Measurements from ENCODE around the gene IKZF2. TPM values are rescaled to one million over a fixed set of nuclear protein-coding genes. Genes with fewer than 3 reads are reported as not detected.

IKZF2 gene
- total and polyA plus RNA-seq, 9 of the 15 experiments (the other 6 are each of a cell fraction or from before 2014, with no cell fraction given), result 0.04 to 0.54 (median 0.22) TPM

DNA sequence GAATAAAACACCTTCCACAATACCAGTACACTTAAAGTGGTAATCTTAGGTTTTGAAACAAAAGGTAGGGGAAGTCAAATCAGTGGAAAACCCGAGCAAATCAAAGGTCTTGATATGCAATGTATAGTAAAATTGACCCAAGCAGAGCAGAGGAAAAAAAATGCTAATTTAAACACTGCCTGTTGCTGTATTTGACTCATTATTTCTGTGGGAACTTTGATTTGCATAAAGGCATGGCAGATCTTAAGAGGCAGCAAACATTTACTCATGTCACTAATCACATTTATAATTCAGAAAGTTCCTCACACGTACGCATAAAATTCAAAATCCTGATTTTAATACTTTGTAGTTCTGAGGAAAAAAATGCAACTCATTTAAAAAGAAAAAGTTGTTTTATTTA is 64.4 kb downstream of the IKZF2 start (continued):
- TF ChIP-seq, protein P1, sequence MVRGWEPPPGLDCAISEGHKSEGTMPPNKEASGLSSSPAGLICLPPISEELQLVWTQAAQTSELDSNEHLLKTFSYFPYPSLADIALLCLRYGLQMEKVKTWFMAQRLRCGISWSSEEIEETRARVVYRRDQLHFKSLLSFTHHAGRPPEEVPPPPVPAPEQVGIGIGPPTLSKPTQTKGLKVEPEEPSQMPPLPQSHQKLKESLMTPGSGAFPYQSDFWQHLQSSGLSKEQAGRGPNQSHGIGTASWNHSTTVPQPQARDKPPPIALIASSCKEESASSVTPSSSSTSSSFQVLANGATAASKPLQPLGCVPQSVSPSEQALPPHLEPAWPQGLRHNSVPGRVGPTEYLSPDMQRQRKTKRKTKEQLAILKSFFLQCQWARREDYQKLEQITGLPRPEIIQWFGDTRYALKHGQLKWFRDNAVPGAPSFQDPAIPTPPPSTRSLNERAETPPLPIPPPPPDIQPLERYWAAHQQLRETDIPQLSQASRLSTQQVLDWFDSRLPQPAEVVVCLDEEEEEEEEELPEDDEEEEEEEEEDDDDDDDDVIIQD (CRISPR knock-in tag; IDR thresholded peaks at IDR 0.05), result no peak
- TF ChIP-seq, protein P2, sequence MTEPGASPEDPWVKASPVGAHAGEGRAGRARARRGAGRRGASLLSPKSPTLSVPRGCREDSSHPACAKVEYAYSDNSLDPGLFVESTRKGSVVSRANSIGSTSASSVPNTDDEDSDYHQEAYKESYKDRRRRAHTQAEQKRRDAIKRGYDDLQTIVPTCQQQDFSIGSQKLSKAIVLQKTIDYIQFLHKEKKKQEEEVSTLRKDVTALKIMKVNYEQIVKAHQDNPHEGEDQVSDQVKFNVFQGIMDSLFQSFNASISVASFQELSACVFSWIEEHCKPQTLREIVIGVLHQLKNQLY (CRISPR knock-in tag; conservative IDR thresholded peaks at IDR 0.05), result no peak

DNA sequence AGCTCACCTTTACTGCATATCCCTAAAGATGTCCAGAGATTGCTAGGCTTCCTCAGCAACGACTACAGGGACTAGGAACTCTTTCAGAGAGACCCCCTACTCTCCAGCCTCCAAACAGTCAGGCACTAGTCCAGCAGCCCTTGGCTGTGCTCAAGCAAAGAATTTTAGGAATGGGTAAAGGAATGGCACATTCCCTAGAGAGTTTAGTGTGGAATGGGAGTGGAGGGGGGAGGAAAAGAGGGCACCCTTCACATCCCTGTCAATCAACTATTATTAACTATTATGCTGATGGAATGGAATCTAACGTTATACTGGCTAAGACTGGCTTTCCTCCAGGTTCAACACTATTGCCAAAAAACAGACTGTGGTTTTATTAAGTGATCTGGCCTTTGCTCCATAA is 64.8 kb downstream of the IKZF2 start:
- FAIRE-seq, result no peak
- Histone ChIP-seq H3K9ac (ENCODE audit: insufficient read depth in 1 of 2, low read depth in 2 of 2, low read length in 2 of 2) (no peak overlapping the region), H3K9me3 (replicated peaks; ENCODE audit: control insufficient read depth, insufficient read depth, low read depth, low read length) (no peaks in the 10 kb centered on the region), H3K9me1 (ENCODE audit: control insufficient read depth, insufficient read depth, low read length) (no peaks in the 10 kb centered on the region), H3K36me3 (ENCODE audit: control insufficient read depth, insufficient read depth, low read length) (no peaks in the 10 kb centered on the region), H3K27me3 (ENCODE audit: control insufficient read depth in 2 of 2, insufficient read depth in 2 of 2, low read length in 2 of 2) (no peaks in the 10 kb centered on the region), H3K4me2 (ENCODE audit: insufficient read depth, low read length) (no peak overlapping the region), H3K27ac (ENCODE audit: extremely low read depth, low read depth, low read length) (no peak overlapping the region), H4K20me1 (replicated peaks; ENCODE audit: control insufficient read depth, insufficient read depth, low read length) (no peaks in the 10 kb centered on the region), H3K4me1 (replicated peaks in 1 of 2; ENCODE audit: control insufficient read depth in 2 of 2, insufficient read depth in 2 of 2, low read length in 2 of 2) (no peaks in the 10 kb centered on the region), H3K79me2 (ENCODE audit: control insufficient read depth, insufficient read depth, low read length) (no peaks in the 10 kb centered on the region), H2AFZ (ENCODE audit: low read depth, low read length) (no peak overlapping the region), H3K4me3 (no peak overlapping the region)
- no TSS peak for BruUV-seq (replicated peaks)
- POLR2A ChIA-PET, result no interaction called here
- CTCF ChIA-PET (ENCODE audit: low intra/inter-chr PET ratio), result no interaction called here
- WGBS (ENCODE audit: insufficient coverage, low coverage, missing lambda C conversion rate), result 0% methylated on average over 2 of the region's 2 CpGs
- no peak for ATAC-seq
- in situ Hi-C loops (cut with MboI) (no loop called here), intact Hi-C loops (cut with micrococcal nuclease) (no loop called here)
- no peak for DNase-seq (ENCODE audit: extremely low read depth in 1 of 4, low spot score in 3 of 4)
- no peak for TF ChIP-seq ZNF408 (CRISPR knock-in tag; IDR thresholded peaks at IDR 0.05; ENCODE audit: low read depth)
- TF ChIP-seq, protein P3, sequence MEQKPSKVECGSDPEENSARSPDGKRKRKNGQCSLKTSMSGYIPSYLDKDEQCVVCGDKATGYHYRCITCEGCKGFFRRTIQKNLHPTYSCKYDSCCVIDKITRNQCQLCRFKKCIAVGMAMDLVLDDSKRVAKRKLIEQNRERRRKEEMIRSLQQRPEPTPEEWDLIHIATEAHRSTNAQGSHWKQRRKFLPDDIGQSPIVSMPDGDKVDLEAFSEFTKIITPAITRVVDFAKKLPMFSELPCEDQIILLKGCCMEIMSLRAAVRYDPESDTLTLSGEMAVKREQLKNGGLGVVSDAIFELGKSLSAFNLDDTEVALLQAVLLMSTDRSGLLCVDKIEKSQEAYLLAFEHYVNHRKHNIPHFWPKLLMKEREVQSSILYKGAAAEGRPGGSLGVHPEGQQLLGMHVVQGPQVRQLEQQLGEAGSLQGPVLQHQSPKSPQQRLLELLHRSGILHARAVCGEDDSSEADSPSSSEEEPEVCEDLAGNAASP (IDR thresholded peaks at IDR 0.05), result no peak
- TF ChIP-seq KLF16 (IDR thresholded peaks at IDR 0.05), result no peak
- TF ChIP-seq PRMT5 (CRISPR knock-in tag; IDR thresholded peaks at IDR 0.05), result no peak
- no peak for TF ChIP-seq PML (IDR thresholded peaks at IDR 0.05; ENCODE audit: low read length)
- no peak for TF ChIP-seq SAP30 (IDR thresholded peaks at IDR 0.05; ENCODE audit: borderline replicate concordance, insufficient read depth, low read depth, low read length, poor library complexity, severe bottlenecking)
- TF ChIP-seq, protein P4, sequence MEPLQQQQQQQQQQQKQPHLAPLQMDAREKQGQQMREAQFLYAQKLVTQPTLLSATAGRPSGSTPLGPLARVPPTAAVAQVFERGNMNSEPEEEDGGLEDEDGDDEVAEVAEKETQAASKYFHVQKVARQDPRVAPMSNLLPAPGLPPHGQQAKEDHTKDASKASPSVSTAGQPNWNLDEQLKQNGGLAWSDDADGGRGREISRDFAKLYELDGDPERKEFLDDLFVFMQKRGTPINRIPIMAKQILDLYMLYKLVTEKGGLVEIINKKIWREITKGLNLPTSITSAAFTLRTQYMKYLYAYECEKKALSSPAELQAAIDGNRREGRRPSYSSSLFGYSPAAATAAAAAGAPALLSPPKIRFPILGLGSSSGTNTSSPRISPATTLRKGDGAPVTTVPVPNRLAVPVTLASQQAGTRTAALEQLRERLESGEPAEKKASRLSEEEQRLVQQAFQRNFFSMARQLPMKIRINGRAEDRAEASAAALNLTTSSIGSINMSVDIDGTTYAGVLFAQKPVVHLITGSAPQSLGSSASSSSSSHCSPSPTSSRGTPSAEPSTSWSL (CRISPR knock-in tag; IDR thresholded peaks at IDR 0.05; ENCODE audit: borderline replicate concordance), result no peak
- no peak for TF ChIP-seq RCOR1 (IDR thresholded peaks at IDR 0.05; ENCODE audit: borderline replicate concordance in 1 of 2, low read depth in 2 of 2, low read length in 2 of 2)
- no peak for TF ChIP-seq C11orf30 (IDR thresholded peaks at IDR 0.05; ENCODE audit: low read depth)
- TF ChIP-seq ZKSCAN8 (CRISPR knock-in tag; IDR thresholded peaks at IDR 0.05), result no peak
- TF ChIP-seq, protein P5, sequence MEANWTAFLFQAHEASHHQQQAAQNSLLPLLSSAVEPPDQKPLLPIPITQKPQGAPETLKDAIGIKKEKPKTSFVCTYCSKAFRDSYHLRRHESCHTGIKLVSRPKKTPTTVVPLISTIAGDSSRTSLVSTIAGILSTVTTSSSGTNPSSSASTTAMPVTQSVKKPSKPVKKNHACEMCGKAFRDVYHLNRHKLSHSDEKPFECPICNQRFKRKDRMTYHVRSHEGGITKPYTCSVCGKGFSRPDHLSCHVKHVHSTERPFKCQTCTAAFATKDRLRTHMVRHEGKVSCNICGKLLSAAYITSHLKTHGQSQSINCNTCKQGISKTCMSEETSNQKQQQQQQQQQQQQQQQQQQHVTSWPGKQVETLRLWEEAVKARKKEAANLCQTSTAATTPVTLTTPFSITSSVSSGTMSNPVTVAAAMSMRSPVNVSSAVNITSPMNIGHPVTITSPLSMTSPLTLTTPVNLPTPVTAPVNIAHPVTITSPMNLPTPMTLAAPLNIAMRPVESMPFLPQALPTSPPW (CRISPR knock-in tag; IDR thresholded peaks at IDR 0.05), result no peak
- no peak for TF ChIP-seq LARP7 (IDR thresholded peaks at IDR 0.05)
- no peak for TF ChIP-seq HLTF (IDR thresholded peaks at IDR 0.05)
- no peak for TF ChIP-seq SRSF9 (IDR thresholded peaks at IDR 0.05; ENCODE audit: borderline replicate concordance, low read depth, low read length)
